ENCODE data around the gene CIDEC.

CIDEC gene

GRCh38 chr3:9879830-9880549 is at the start of gene CIDEC:
Gene CIDEC (minus strand): TSS chr3:9880253. CDS start chr3:9878486, 1,767 bp downstream.
- no peak for DNase-seq (ENCODE audit: low read depth)

- no peak for DNase-seq (ENCODE audit: low read depth)
These were observed 48.1 kb upstream of the CIDEC start for GRCh38 chr3:9928158-9928557.

GRCh38 chr3:9918261-9919038 is 38.4 kb upstream of the CIDEC start:
- DNase-seq (ENCODE audit: low read depth), result no peak

GRCh38 chr3:9917820-9918219 is 37.8 kb upstream of the CIDEC start:
- no peak for DNase-seq (ENCODE audit: low read depth)

GRCh38 chr3:9916734-9917680 is 37.0 kb upstream of the CIDEC start, which contains the start of gene IL17RC:
Gene IL17RC (plus strand): TSS chr3:9917098. CDS start chr3:9917316, 218 bp downstream.
- DNase-seq (ENCODE audit: low read depth), result no peak

GRCh38 chr3:9916346-9916733 is 36.3 kb upstream of the CIDEC start:
- no peak for DNase-seq (ENCODE audit: low read depth)

GRCh38 chr3:9915254-9916141 is 35.4 kb upstream of the CIDEC start:
- DNase-seq (ENCODE audit: low read depth), result no peak

- DNase-seq (ENCODE audit: low read depth), result no peak
These were observed 34.7 kb upstream of the CIDEC start for GRCh38 chr3:9914559-9915253.

- DNase-seq (ENCODE audit: low read depth), result no peak
These were observed 34.0 kb upstream of the CIDEC start for GRCh38 chr3:9914011-9914410.

- DNase-seq (ENCODE audit: low read depth), result no peak
These were observed 33.5 kb upstream of the CIDEC start for GRCh38 chr3:9913601-9914000.

GRCh38 chr3:9912294-9912935 is 32.4 kb upstream of the CIDEC start:
- DNase-seq (ENCODE audit: low read depth), result no peak

- DNase-seq (ENCODE audit: low read depth), result no peak
These were observed 31.8 kb upstream of the CIDEC start for GRCh38 chr3:9911863-9912262.

- no peak for DNase-seq (ENCODE audit: low read depth)
These were observed 29.4 kb upstream of the CIDEC start for GRCh38 chr3:9909221-9910013.

GRCh38 chr3:9908286-9908685 is 28.2 kb upstream of the CIDEC start:
- no peak for DNase-seq (ENCODE audit: low read depth)

GRCh38 chr3:9906480-9906879 is 26.4 kb upstream of the CIDEC start:
- DNase-seq (ENCODE audit: low read depth), result no peak

GRCh38 chr3:9903904-9904303 is 23.9 kb upstream of the CIDEC start:
- DNase-seq (ENCODE audit: low read depth), result no peak

- DNase-seq (ENCODE audit: low read depth), result no peak
These were observed 23.2 kb upstream of the CIDEC start for GRCh38 chr3:9903238-9903624.

GRCh38 chr3:9902372-9903237 is 22.6 kb upstream of the CIDEC start, which contains the start of gene IL17RE:
Gene IL17RE (plus strand): TSS chr3:9902848. CDS start chr3:9902933, 85 bp downstream.
- no peak for DNase-seq (ENCODE audit: low read depth)

Data from GM04503 (cell line).